Measurements from ENCODE around the gene TMPRSS3.

TMPRSS3 gene

GRCh38 chr21:42414066-42414465 lies 18.2 kb upstream of the TMPRSS3 start (continued):
- TF ChIP-seq, protein P1, sequence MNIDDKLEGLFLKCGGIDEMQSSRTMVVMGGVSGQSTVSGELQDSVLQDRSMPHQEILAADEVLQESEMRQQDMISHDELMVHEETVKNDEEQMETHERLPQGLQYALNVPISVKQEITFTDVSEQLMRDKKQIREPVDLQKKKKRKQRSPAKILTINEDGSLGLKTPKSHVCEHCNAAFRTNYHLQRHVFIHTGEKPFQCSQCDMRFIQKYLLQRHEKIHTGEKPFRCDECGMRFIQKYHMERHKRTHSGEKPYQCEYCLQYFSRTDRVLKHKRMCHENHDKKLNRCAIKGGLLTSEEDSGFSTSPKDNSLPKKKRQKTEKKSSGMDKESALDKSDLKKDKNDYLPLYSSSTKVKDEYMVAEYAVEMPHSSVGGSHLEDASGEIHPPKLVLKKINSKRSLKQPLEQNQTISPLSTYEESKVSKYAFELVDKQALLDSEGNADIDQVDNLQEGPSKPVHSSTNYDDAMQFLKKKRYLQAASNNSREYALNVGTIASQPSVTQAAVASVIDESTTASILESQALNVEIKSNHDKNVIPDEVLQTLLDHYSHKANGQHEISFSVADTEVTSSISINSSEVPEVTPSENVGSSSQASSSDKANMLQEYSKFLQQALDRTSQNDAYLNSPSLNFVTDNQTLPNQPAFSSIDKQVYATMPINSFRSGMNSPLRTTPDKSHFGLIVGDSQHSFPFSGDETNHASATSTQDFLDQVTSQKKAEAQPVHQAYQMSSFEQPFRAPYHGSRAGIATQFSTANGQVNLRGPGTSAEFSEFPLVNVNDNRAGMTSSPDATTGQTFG (tag by site-specific recombination; IDR thresholded peaks at IDR 0.05; ENCODE audit: borderline replicate concordance) = no peak
- TF ChIP-seq ZNF558 (tag by site-specific recombination; IDR thresholded peaks at IDR 0.05) (no peak), ZNF548 (tag by site-specific recombination; IDR thresholded peaks at IDR 0.05) (no peak)

DNA sequence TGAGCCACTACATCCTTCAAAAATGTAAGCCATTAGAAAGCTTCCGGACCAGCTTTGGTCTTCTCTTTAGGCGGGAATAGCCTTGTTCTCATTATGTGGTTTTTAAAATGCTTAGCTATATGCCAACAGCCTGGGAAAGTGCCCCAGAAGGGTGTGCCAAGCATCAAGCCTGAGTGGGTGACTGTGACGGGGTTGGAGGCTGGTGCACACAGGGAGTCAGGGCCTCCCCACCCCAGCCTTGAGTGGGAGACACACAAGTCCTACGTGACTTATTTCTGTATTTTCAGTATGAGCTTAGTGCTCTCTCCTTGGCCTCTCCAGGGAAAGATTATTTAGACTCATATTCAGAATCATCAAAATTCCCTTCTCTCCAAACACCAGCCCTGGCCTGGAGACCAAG lies 17.6 kb upstream of the TMPRSS3 start:
- CTCF ChIA-PET = no interaction called here

DNA sequence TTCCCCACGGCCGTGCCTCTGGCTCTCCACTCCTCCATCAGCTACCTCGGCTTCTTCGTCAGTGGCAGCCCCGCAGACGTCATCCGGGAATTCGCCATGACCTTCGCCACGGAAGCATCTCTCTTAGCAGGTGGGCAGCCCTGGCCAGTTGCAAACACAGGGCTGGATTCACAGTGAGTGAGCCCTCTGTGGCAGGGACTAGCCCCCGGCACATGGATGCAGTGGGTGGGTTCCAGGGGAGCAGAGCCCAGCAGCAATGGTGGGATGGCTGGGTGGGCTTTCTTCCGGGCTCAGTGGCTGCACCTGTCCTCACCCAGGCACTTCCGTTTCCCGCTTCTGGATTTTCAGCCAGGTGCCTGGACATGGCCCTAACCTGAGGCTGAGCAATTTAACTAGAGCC lies 17.2 kb upstream of the TMPRSS3 start:
- Histone ChIP-seq H3K4me3 (ENCODE audit: low read depth, low read length) (no peak overlapping the region), H3K4me1 (ENCODE audit: control insufficient read depth, insufficient read depth, low read length) (no peaks in the 10 kb centered on the region), H3K36me3 (ENCODE audit: control insufficient read depth in 2 of 2, insufficient read depth in 1 of 2, low read length in 2 of 2) (no peaks in the 10 kb centered on the region), H3K9me3 (ENCODE audit: control insufficient read depth, insufficient read depth, low read depth, low read length) (no peaks in the 10 kb centered on the region), H3K27ac (ENCODE audit: extremely low read depth, low read depth, low read length) (no peak overlapping the region)
- POLR2A ChIA-PET = no interaction called here
- CTCF ChIA-PET = no interaction called here
- TF ChIP-seq ZNF394 (tag by site-specific recombination; IDR thresholded peaks at IDR 0.05; ENCODE audit: borderline replicate concordance) (no peak), TRIM28 (IDR thresholded peaks at IDR 0.05; ENCODE audit: borderline replicate concordance, low read length) (no peak), SCRT2 (tag by site-specific recombination; IDR thresholded peaks at IDR 0.05) (no peak), ZNF174 (tag by site-specific recombination; IDR thresholded peaks at IDR 0.05) (no peak), ZNF140 (tag by site-specific recombination; IDR thresholded peaks at IDR 0.05) (no peak), PRDM2 (tag by site-specific recombination; IDR thresholded peaks at IDR 0.05; ENCODE audit: borderline replicate concordance) (no peak), ZNF621 (tag by site-specific recombination; IDR thresholded peaks at IDR 0.05) (no peak), ZNF623 (tag by site-specific recombination; IDR thresholded peaks at IDR 0.05) (no peak), KLF1 (tag by site-specific recombination; IDR thresholded peaks at IDR 0.05) (no peak), ZNF707 (tag by site-specific recombination; IDR thresholded peaks at IDR 0.05) (no peak), SCRT1 (tag by site-specific recombination; IDR thresholded peaks at IDR 0.05; ENCODE audit: borderline replicate concordance) (no peak), ZNF302 (tag by site-specific recombination; IDR thresholded peaks at IDR 0.05; ENCODE audit: low read depth) (no peak), KLF16 (tag by site-specific recombination; IDR thresholded peaks at IDR 0.05) (no peak)
- TF ChIP-seq, protein P2, sequence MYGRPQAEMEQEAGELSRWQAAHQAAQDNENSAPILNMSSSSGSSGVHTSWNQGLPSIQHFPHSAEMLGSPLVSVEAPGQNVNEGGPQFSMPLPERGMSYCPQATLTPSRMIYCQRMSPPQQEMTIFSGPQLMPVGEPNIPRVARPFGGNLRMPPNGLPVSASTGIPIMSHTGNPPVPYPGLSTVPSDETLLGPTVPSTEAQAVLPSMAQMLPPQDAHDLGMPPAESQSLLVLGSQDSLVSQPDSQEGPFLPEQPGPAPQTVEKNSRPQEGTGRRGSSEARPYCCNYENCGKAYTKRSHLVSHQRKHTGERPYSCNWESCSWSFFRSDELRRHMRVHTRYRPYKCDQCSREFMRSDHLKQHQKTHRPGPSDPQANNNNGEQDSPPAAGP (tag by site-specific recombination; IDR thresholded peaks at IDR 0.05) = no peak

More for the DNA sequence above, 17.6 kb upstream of the TMPRSS3 start:
- Histone ChIP-seq H3K27ac (ENCODE audit: extremely low read depth, low read depth, low read length) (no peak overlapping the region), H3K9me3 (ENCODE audit: control insufficient read depth, insufficient read depth, low read depth, low read length) (no peaks in the 10 kb centered on the region), H3K36me3 (ENCODE audit: control insufficient read depth in 2 of 2, insufficient read depth in 1 of 2, low read length in 2 of 2) (no peaks in the 10 kb centered on the region), H3K4me3 (ENCODE audit: low read depth, low read length) (no peak overlapping the region), H3K4me1 (ENCODE audit: control insufficient read depth, insufficient read depth, low read length) (no peaks in the 10 kb centered on the region)
- POLR2A ChIA-PET = no interaction called here
- no peak for TF ChIP-seq ZFP41 (tag by site-specific recombination; IDR thresholded peaks at IDR 0.05; ENCODE audit: borderline replicate concordance)
- no peak for TF ChIP-seq ZNF785 (tag by site-specific recombination; IDR thresholded peaks at IDR 0.05)
- TF ChIP-seq ZBTB21 (tag by site-specific recombination; IDR thresholded peaks at IDR 0.05) = no peak
- no peak for TF ChIP-seq ZNF48 (tag by site-specific recombination; IDR thresholded peaks at IDR 0.05)
- TF ChIP-seq ZNF140 (tag by site-specific recombination; IDR thresholded peaks at IDR 0.05) = no peak
- TF ChIP-seq, protein P3, sequence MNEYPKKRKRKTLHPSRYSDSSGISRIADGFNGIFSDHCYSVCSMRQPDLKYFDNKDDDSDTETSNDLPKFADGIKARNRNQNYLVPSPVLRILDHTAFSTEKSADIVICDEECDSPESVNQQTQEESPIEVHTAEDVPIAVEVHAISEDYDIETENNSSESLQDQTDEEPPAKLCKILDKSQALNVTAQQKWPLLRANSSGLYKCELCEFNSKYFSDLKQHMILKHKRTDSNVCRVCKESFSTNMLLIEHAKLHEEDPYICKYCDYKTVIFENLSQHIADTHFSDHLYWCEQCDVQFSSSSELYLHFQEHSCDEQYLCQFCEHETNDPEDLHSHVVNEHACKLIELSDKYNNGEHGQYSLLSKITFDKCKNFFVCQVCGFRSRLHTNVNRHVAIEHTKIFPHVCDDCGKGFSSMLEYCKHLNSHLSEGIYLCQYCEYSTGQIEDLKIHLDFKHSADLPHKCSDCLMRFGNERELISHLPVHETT (tag by site-specific recombination; IDR thresholded peaks at IDR 0.05) = no peak
- no peak for TF ChIP-seq ZIC2 (tag by site-specific recombination; IDR thresholded peaks at IDR 0.05)
